Breast epithelium (tissue), 4 donors: Measurements from ENCODE around the gene NDUFB8. TPM values are rescaled to one million over a fixed set of nuclear protein-coding genes. Genes with fewer than 3 reads are reported as not detected.

Experiments
- DNase-seq, 2 donors: peaks; one replicate each; pipeline ENCODE4 v3.0.0-alpha.2; 2019; ENCODE audit warnings: low spot score in 2 of 2
- H3K27ac ChIP-seq, 2 donors: fragments of 200-600 bp; sonication (generic) in 1 of 2; one replicate each; pipeline ENCODE4 v1.5.1; 2016 to 2019; ENCODE audit warnings: mild to moderate bottlenecking in 1 of 2
- H3K27me3 ChIP-seq, 2 donors: fragments of 200-600 bp; sonication (generic) in 1 of 2; one replicate each; pipeline versions ENCODE4 v1.5.1 to v1.6.0; 2017 to 2019; ENCODE audit warnings: control low read depth in 1 of 2, mild to moderate bottlenecking in 1 of 2
- H3K36me3 ChIP-seq: fragments of 200-600 bp; one replicate; pipeline ENCODE4 v1.5.1; 2019
- H3K4me1 ChIP-seq, 2 donors: fragments of 200-600 bp; sonication (generic); one replicate each; pipeline ENCODE4 v1.5.1; 2016 to 2019; ENCODE audit warnings: control low read depth in 1 of 2
- H3K4me3 ChIP-seq, 3 donors: fragments of 200-600 bp; sonication (generic); 1 replicate in 2 of 3; 2 replicates in 1 of 3; pipeline ENCODE4 v1.5.1; 2016 to 2019; ENCODE audit warnings: mild to moderate bottlenecking in 3 of 3, moderate library complexity in 2 of 3
- H3K9me3 ChIP-seq, 2 donors: fragments of 200-600 bp; sonication (generic) in 1 of 2; one replicate each; pipeline ENCODE4 v1.5.1; 2016 to 2019; ENCODE audit warnings: control low read depth in 1 of 2
- POLR2A ChIP-seq: fragments of 450-650 bp; IDR thresholded peaks from one replicate; pipeline ENCODE4 v1.6.1; 2016; ENCODE audit warnings: antibody characterized with exemption, mild to moderate bottlenecking, moderate library complexity
- POLR2AphosphoS5 ChIP-seq, 3 donors: sonication (generic); formaldehyde crosslinking; IDR thresholded peaks; one replicate each; pipeline ENCODE4 v1.6.1; 2017; ENCODE audit warnings: antibody characterized with exemption in 3 of 3
- intact Hi-C: fragments of 100-400 bp; cut with DNase I; formaldehyde crosslinking; loops from one replicate; pipeline ENCODE4 v1.15.1; 2023; ENCODE audit warnings: low total_unique reads
- total RNA-seq, 3 donors: library from RNA; depleted of rRNA; stranded (reverse); fragments of >200 nt; gene quantifications; one replicate each; pipeline ENCODE4 v1.1.0, GENCODE V29; 2016
- TF ChIP-seq, protein P1 (sequence below), 3 donors: fragments of 450-650 bp; IDR thresholded peaks; one replicate each; pipeline ENCODE4 v1.5.1; 2016 to 2017; ENCODE audit warnings: antibody characterized with exemption in 3 of 3, mild to moderate bottlenecking in 3 of 3, moderate library complexity in 3 of 3

NDUFB8 gene
- total RNA-seq, 3 donors from 2014 or later, result 143 to 148 (median 144) TPM

DNA sequence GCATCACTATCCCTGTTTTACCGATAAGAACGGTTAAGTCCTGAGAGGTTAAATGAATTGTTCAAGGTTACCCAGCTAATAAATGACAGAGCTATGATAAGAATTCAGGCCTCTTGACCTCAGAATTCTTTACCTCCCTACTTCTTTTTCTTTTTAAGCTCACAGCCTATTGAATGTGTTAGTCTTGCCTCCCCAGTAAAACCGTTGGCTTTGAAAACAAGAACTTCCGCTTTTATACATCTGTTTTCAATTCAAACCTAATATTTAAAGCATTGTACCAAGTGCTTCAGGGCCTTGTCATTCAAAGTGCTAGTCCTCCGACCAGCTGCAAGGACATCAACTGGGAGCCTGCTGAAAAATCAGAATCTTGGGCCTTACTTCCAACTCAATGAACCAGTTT, 25.6 kb downstream of the NDUFB8 start:
- DNase-seq, result no peak
- TF ChIP-seq, protein P1, sequence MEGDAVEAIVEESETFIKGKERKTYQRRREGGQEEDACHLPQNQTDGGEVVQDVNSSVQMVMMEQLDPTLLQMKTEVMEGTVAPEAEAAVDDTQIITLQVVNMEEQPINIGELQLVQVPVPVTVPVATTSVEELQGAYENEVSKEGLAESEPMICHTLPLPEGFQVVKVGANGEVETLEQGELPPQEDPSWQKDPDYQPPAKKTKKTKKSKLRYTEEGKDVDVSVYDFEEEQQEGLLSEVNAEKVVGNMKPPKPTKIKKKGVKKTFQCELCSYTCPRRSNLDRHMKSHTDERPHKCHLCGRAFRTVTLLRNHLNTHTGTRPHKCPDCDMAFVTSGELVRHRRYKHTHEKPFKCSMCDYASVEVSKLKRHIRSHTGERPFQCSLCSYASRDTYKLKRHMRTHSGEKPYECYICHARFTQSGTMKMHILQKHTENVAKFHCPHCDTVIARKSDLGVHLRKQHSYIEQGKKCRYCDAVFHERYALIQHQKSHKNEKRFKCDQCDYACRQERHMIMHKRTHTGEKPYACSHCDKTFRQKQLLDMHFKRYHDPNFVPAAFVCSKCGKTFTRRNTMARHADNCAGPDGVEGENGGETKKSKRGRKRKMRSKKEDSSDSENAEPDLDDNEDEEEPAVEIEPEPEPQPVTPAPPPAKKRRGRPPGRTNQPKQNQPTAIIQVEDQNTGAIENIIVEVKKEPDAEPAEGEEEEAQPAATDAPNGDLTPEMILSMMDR (IDR thresholded peaks at IDR 0.05), result no peak
- TF ChIP-seq POLR2AphosphoS5 (IDR thresholded peaks at IDR 0.05) (no peak), POLR2A (no peak)
- no peaks in the 10 kb centered on the region for H3K27me3 ChIP-seq
- H3K36me3 ChIP-seq, result no peaks in the 10 kb centered on the region
- H3K9me3 ChIP-seq, result no peaks in the 10 kb centered on the region
- intact Hi-C loops, result no loop called here
- H3K4me3 ChIP-seq, result no peak overlapping the region
- H3K4me1 ChIP-seq, result no peaks in the 10 kb centered on the region
- H3K27ac ChIP-seq, result no peak overlapping the region

DNA sequence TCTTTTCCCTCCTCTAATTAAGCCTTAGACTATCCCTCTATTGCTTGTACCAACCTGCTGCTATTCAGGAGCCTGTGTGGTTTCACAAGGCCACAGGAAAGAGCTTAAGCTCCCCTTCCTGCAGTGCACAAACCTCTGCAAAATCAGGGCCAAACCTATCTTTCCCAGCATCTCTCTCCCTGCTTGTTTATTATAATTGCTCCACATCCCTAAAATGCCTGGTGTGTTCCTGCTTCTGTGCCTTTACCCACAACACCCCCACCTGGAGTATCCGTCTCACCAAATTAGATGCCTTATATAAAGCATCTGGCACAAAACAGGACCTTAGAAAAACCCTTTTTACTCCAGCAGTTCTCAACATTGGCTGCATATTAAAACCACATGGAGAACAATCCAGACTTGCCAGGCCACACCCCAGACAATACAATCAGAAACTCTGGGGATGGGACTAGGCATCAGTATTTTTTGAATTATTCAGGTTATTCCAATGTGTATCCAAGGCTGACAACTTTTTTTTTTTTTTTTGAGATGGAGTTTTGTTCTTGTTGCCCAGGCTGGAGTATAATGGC, 26.7 kb downstream of the NDUFB8 start:
- Histone ChIP-seq H3K4me1 (no peaks in the 10 kb centered on the region), H3K36me3 (no peaks in the 10 kb centered on the region), H3K4me3 (no peak overlapping the region), H3K27me3 (no peaks in the 10 kb centered on the region), H3K9me3 (no peaks in the 10 kb centered on the region), H3K27ac (no peak overlapping the region)
- no peak for DNase-seq
- TF ChIP-seq, protein P1 (IDR thresholded peaks at IDR 0.05), result no peak
- TF ChIP-seq POLR2AphosphoS5 (IDR thresholded peaks at IDR 0.05) (no peak), POLR2A (no peak)
- intact Hi-C loops, result no loop called here

DNA sequence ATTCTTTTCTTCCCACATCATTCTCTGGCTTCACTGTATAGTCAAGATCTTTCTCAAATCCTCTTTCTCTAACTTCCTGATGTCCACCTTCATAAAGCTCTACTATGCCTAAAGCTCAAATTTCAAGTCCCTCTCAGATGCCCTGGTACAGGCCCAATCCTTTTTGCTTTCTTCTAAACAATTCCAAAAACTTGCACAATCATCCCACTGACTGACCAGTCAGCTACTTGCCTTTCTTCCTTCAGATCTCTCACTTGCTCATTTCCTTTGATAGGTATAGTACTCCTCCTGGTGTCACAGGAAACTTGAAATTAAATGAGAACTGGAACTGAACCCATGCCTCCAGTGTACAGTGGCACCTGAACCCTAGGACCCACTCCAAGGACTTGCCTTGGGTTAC, 28.2 kb downstream of the NDUFB8 start:
- no peak overlapping the region for H3K27ac ChIP-seq
- no peaks in the 10 kb centered on the region for H3K36me3 ChIP-seq
- H3K4me3 ChIP-seq, result no peak overlapping the region
- TF ChIP-seq POLR2AphosphoS5 (IDR thresholded peaks at IDR 0.05) (no peak), POLR2A (no peak)
- TF ChIP-seq, protein P1 (IDR thresholded peaks at IDR 0.05), result no peak
- no peaks in the 10 kb centered on the region for H3K9me3 ChIP-seq
- no peaks in the 10 kb centered on the region for H3K4me1 ChIP-seq
- H3K27me3 ChIP-seq, result no peaks in the 10 kb centered on the region
- no peak for DNase-seq
- intact Hi-C loops, result no loop called here

DNA sequence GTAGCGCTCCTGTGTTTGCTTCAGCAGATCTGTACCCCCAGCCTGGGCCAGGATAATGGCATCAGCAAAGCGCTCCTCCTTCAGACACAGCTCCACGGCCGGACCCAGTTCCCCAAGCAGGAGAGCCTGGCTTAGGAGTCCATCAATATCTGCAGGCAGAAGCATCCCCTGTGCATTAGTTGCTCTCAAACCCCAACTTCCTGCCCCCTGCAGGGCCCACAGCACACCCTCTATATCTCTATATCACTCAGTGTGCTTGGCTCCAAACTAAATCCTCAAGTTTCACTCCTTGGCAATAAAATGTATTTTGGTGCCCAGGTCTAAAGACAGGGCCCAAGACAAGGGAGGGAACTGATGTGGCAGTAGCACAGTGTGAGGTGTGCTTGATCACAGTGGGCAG, 31.6 kb downstream of the NDUFB8 start:
- TF ChIP-seq POLR2A, result no peak
- TF ChIP-seq POLR2AphosphoS5 (IDR thresholded peaks at IDR 0.05), result no peak
- TF ChIP-seq, protein P1 (IDR thresholded peaks at IDR 0.05), result no peak
- Histone ChIP-seq H3K4me3 (no peak overlapping the region), H3K9me3 (no peaks in the 10 kb centered on the region), H3K4me1 (no peaks in the 10 kb centered on the region), H3K27ac (no peak overlapping the region), H3K36me3 (no peaks in the 10 kb centered on the region), H3K27me3 (no peaks in the 10 kb centered on the region)
- DNase-seq, result no peak
- intact Hi-C loops, result no loop called here

DNA sequence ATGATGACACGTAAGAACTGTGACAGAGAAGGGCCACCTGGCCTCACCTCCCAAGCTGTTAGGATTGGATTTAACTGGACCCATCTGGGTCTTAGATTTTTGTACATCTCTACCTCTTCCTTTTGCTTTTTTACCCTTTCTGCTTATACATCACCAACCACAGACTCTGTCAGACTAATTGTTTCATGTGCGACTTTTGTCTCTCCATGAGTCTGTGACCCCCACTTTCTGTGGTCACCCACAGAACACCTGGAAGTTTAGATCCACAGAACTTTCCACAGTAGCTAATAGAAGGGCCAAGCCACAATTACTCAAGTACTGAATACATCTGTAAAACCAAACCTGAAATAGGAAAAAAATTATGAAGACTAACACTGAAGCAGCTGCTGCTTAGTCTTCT, 33.1 kb downstream of the NDUFB8 start:
- no peaks in the 10 kb centered on the region for H3K36me3 ChIP-seq
- DNase-seq, result no peak
- no peak overlapping the region for H3K27ac ChIP-seq
- no peaks in the 10 kb centered on the region for H3K4me1 ChIP-seq
- no peaks in the 10 kb centered on the region for H3K9me3 ChIP-seq
- H3K27me3 ChIP-seq, result no peaks in the 10 kb centered on the region
- intact Hi-C loops, result no loop called here
- no peak overlapping the region for H3K4me3 ChIP-seq
- TF ChIP-seq, protein P1 (IDR thresholded peaks at IDR 0.05), result no peak
- TF ChIP-seq POLR2A (no peak), POLR2AphosphoS5 (IDR thresholded peaks at IDR 0.05) (no peak)
